ENCODE data around the gene OTOR. TPM values are rescaled to one million over a fixed set of nuclear protein-coding genes. Genes with fewer than 3 reads are reported as not detected.

OTOR gene
- total RNA-seq, 4 donors from 2014 or later = not detected

GRCh38 chr20:16708602-16709001 lies 39.6 kb upstream of the OTOR start:
- peaks cover 5% of the 10 kb centered on the region for H3K27me3 ChIP-seq
- H3K4me1 ChIP-seq = no peaks in the 10 kb centered on the region

GRCh38 chr20:16709017-16709416 lies 39.1 kb upstream of the OTOR start:
- Histone ChIP-seq H3K27ac (no peak overlapping the region), H3K9me3 (no peaks in the 10 kb centered on the region), H3K36me3 (no peaks in the 10 kb centered on the region), H3K4me1 (no peaks in the 10 kb centered on the region), H3K27me3 (peaks cover 5% of the 10 kb centered on the region), H3K4me3 (no peak overlapping the region)
- TF ChIP-seq POLR2A (IDR thresholded peaks at IDR 0.05) (no peak), CTCF (IDR thresholded peaks at IDR 0.05) (no peak), EP300 (IDR thresholded peaks at IDR 0.05) (no peak), POLR2AphosphoS5 (IDR thresholded peaks at IDR 0.05) (no peak)
- DNase-seq (ENCODE audit: low spot score in 2 of 2) = no peak

More at GRCh38 chr20:16708602-16709001, 39.6 kb upstream of the OTOR start:
- no peak for TF ChIP-seq POLR2AphosphoS5 (IDR thresholded peaks at IDR 0.05)
- TF ChIP-seq EP300 (IDR thresholded peaks at IDR 0.05) = no peak
- no peak for TF ChIP-seq CTCF (IDR thresholded peaks at IDR 0.05)
- TF ChIP-seq POLR2A (IDR thresholded peaks at IDR 0.05) = no peak
- H3K36me3 ChIP-seq = no peaks in the 10 kb centered on the region
- no peaks in the 10 kb centered on the region for H3K9me3 ChIP-seq
- DNase-seq (ENCODE audit: low spot score in 2 of 2) = no peak
- H3K27ac ChIP-seq = no peak overlapping the region
- no peak overlapping the region for H3K4me3 ChIP-seq

GRCh38 chr20:16710781-16711180 lies 37.4 kb upstream of the OTOR start:
- Histone ChIP-seq H3K27ac (no peak overlapping the region), H3K27me3 (peaks cover 5% of the 10 kb centered on the region), H3K36me3 (no peaks in the 10 kb centered on the region), H3K4me1 (no peaks in the 10 kb centered on the region), H3K4me3 (no peak overlapping the region), H3K9me3 (no peaks in the 10 kb centered on the region)
- WGBS = 81% methylated on average over 3 of the region's 3 CpGs
- no peak for DNase-seq (ENCODE audit: low spot score in 2 of 2)
- TF ChIP-seq POLR2AphosphoS5 (IDR thresholded peaks at IDR 0.05) = no peak
- TF ChIP-seq POLR2A (IDR thresholded peaks at IDR 0.05) = no peak
- TF ChIP-seq CTCF (IDR thresholded peaks at IDR 0.05) = no peak
- no peak for TF ChIP-seq EP300 (IDR thresholded peaks at IDR 0.05)

- no peak for DNase-seq (ENCODE audit: low spot score in 2 of 2)
- Histone ChIP-seq H3K4me1 (no peaks in the 10 kb centered on the region), H3K4me3 (no peak overlapping the region), H3K27ac (no peak overlapping the region), H3K9me3 (no peaks in the 10 kb centered on the region), H3K36me3 (no peaks in the 10 kb centered on the region), H3K27me3 (peaks cover 11% of the 10 kb centered on the region)
- TF ChIP-seq POLR2AphosphoS5 (IDR thresholded peaks at IDR 0.05) (no peak), CTCF (IDR thresholded peaks at IDR 0.05) (no peak), POLR2A (IDR thresholded peaks at IDR 0.05) (no peak), EP300 (IDR thresholded peaks at IDR 0.05) (no peak)
- WGBS = 66% methylated on average over 4 of the region's 4 CpGs
Measured at GRCh38 chr20:16711661-16712258, 36.4 kb upstream of the OTOR start.

GRCh38 chr20:16712511-16712947 lies 35.6 kb upstream of the OTOR start:
- TF ChIP-seq POLR2AphosphoS5 (IDR thresholded peaks at IDR 0.05) (no peak), EP300 (IDR thresholded peaks at IDR 0.05) (no peak), CTCF (IDR thresholded peaks at IDR 0.05) (no peak), POLR2A (IDR thresholded peaks at IDR 0.05) (no peak)
- 52% methylated on average over 6 of the region's 6 CpGs for WGBS
- Histone ChIP-seq H3K36me3 (no peaks in the 10 kb centered on the region), H3K4me1 (no peaks in the 10 kb centered on the region), H3K9me3 (no peaks in the 10 kb centered on the region), H3K27ac (no peak overlapping the region), H3K4me3 (no peak overlapping the region), H3K27me3 (peaks cover 13% of the 10 kb centered on the region)
- no peak for DNase-seq (ENCODE audit: low spot score in 2 of 2)
